Mammary epithelial cell (primary cell): Measurements from ENCODE around the gene ANKRD65.

Source experiments
- CTCF ChIP-seq, 2 donors: IDR thresholded peaks in 1 of 2; conservative IDR thresholded peaks in 1 of 2; 2 replicates each; pipeline ENCODE4 v1.5.1; 2011 to 2012; ENCODE audit warnings: inconsistent platforms in 2 of 2, low read length in 2 of 2, mild to moderate bottlenecking in 2 of 2, control low read depth in 1 of 2, low read depth in 1 of 2; ENCODE audit not compliant: insufficient read depth in 1 of 2; ENCODE audit errors: extremely low read depth in 1 of 2
- EZH2 ChIP-seq: IDR thresholded peaks from 2 replicates; pipeline ENCODE4 v1.6.1; 2012; ENCODE audit warnings: low read length, inconsistent platforms, borderline replicate concordance

- TF ChIP-seq EZH2 (no peak), CTCF (conservative IDR thresholded peaks at IDR 0.05 in 1 of 2, IDR thresholded peaks at IDR 0.05 in 1 of 2; ENCODE audit: extremely low read depth in 1 of 2, insufficient read depth in 1 of 2, low read depth in 1 of 2, low read length in 2 of 2) (no peak)
Observed at GRCh38 chr1:1411626-1412025, 9.4 kb downstream of the ANKRD65 start.
